Measurements from ENCODE around the gene YWHAH.
"Not testable (repeated sequence)": the region's sequence is repeated elsewhere in the genome, so short reads cannot be mapped to it uniquely, and the experiment has no call there.

YWHAH gene

GRCh38 chr22:31977939-31978338 lies 33.6 kb downstream of the YWHAH start:
- no peak for TF ChIP-seq CTCF (IDR thresholded peaks at IDR 0.05; ENCODE audit: low read depth, low read length)
- no peak overlapping the region for H3K4me3 ChIP-seq (ENCODE audit: low read depth, low read length)

- TF ChIP-seq CTCF (IDR thresholded peaks at IDR 0.05; ENCODE audit: low read depth, low read length), result no peak
- no peak overlapping the region for H3K4me3 ChIP-seq (ENCODE audit: low read depth, low read length)
These were observed 36.3 kb downstream of the YWHAH start for GRCh38 chr22:31980628-31981027.

- not testable (repeated sequence) for H3K4me3 ChIP-seq (ENCODE audit: low read depth, low read length)
These were observed 37.6 kb downstream of the YWHAH start for GRCh38 chr22:31981976-31982375.

GRCh38 chr22:31983911-31984656 lies 39.7 kb downstream of the YWHAH start:
- no peak overlapping the region for H3K4me3 ChIP-seq (ENCODE audit: low read depth, low read length)
- no peak for TF ChIP-seq CTCF (IDR thresholded peaks at IDR 0.05; ENCODE audit: low read depth, low read length)

GRCh38 chr22:31987218-31987617 lies 42.9 kb downstream of the YWHAH start:
- no peak for TF ChIP-seq CTCF (IDR thresholded peaks at IDR 0.05; ENCODE audit: low read depth, low read length)

GRCh38 chr22:31991102-31991839 lies 46.9 kb downstream of the YWHAH start:
- TF ChIP-seq CTCF (IDR thresholded peaks at IDR 0.05; ENCODE audit: low read depth, low read length), result no peak
- no peak overlapping the region for H3K4me3 ChIP-seq (ENCODE audit: low read depth, low read length)

More at GRCh38 chr22:31987218-31987617, 42.9 kb downstream of the YWHAH start:
- no peak overlapping the region for H3K4me3 ChIP-seq (ENCODE audit: low read depth, low read length)

GRCh38 chr22:31995046-31995445 lies 50.7 kb downstream of the YWHAH start:
- H3K4me3 ChIP-seq (ENCODE audit: low read depth, low read length), result no peak overlapping the region
- no peak for TF ChIP-seq CTCF (IDR thresholded peaks at IDR 0.05; ENCODE audit: low read depth, low read length)
